ENCODE data around the gene SASS6.
A peak's percentile ranks its signal among the peaks of the same experiment; 100 is the strongest.

Gene SASS6, protein sequence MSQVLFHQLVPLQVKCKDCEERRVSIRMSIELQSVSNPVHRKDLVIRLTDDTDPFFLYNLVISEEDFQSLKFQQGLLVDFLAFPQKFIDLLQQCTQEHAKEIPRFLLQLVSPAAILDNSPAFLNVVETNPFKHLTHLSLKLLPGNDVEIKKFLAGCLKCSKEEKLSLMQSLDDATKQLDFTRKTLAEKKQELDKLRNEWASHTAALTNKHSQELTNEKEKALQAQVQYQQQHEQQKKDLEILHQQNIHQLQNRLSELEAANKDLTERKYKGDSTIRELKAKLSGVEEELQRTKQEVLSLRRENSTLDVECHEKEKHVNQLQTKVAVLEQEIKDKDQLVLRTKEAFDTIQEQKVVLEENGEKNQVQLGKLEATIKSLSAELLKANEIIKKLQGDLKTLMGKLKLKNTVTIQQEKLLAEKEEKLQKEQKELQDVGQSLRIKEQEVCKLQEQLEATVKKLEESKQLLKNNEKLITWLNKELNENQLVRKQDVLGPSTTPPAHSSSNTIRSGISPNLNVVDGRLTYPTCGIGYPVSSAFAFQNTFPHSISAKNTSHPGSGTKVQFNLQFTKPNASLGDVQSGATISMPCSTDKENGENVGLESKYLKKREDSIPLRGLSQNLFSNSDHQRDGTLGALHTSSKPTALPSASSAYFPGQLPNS

DNA sequence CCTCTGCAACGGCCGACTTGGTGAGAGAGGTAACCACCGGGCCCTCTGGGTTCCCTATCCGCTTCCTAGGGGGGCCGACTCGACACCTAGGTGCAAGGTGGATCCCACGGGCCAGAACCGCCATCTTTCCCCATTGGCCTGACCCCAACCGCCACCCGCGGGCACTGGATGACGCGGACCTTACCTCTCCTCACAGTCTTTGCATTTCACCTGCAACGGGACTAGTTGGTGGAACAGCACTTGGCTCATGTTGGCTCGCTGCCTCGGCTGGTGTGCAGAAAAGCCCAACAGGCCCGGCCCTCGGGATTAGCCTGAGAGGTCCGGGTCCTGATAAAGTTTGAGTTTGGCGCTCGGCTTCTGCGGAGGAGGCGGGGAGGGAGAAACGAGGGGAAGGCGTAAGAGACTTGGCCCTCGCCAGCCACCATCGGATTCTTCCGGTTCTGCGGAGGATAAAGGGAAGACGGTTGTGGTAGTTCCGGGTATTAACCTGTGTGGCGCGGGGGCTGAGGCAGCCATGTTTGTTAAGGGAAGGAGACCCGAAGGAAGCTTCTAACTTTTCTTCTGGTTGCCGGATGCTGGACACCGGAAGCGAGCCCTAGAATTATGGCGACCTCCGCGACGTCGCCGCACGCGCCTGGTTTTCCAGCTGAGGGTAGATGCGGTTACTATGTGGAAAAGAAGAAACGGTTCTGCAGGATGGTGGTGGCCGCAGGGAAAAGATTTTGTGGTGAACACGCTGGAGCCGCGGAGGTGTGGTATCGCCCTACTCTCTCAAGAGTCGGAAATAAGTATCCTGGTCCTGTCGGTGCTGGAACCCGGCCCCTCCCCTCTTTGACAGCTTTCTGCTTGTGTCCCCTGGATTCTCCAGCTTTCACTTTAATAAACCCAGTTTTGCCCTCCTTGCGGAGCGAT is at the start of gene SASS6, which contains the start of gene TRMT13:
SASS6 (minus strand) TSS at position 365 of the 912 bp plus-strand sequence; CDS start at position 249, 116 bp downstream.
TRMT13 (plus strand) TSS at position 598 of the 912 bp plus-strand sequence; CDS start at position 604, 6 bp downstream.
- peak; percentile 89 to 91 for DNase-seq

DNA sequence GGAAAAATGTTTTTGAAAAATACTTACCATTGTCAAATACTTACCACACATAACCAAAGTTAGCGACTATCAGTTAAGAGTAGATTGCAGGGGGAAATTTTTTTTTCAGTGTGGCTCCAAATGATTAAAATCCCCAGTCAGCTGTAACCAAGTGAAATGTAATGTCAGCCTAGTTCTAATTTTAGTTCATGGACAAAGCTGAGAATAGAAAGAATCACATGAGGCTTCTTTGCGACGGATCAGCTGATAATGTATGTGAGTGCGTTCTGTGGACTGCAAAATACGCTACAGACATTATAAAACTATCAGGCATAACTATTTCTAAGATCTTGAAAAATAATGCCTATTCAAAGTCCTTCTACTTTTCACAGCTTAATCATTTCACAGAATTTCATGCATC is 45.4 kb upstream of the SASS6 start, which contains the start of gene LRRC39:
LRRC39 (minus strand) TSS at position 166 of the 400 bp plus-strand sequence. CDS start 9,740 bp downstream, outside the sequence.
- no peak for DNase-seq

DNA sequence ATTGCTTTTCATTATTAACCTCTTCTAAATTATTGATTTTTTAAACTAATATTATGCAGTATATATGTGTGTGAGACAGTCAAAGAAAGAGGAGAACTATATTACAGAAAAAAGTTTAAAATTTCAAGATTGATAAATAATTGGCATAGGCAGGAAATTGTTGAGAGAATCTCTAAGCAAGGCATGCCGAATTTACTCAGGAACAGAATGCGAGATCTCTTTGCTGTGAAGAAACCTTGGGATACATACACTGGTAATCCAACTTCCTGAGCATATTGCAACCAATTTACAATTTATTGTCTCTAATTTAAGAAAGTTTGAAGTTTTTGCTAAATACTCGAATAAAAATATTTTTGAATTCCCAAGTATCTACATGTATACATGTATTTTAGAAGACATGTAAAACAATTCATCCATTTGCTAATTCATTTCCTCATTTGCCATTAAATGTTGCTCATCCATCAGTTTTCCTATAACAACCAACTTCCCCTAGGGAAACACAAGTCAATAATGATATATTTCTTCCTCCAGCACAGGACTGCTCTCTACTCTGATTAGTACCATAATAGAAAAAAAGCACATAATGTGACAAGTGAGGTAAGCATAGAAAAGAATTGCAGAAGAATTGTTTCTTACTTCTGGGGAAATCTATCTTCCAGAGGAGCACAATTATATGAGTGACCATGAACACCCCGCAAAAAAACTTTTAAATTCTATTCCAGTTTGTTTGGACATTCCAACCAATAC is 44.7 kb upstream of the SASS6 start:
- DNase-seq = no peak

DNA sequence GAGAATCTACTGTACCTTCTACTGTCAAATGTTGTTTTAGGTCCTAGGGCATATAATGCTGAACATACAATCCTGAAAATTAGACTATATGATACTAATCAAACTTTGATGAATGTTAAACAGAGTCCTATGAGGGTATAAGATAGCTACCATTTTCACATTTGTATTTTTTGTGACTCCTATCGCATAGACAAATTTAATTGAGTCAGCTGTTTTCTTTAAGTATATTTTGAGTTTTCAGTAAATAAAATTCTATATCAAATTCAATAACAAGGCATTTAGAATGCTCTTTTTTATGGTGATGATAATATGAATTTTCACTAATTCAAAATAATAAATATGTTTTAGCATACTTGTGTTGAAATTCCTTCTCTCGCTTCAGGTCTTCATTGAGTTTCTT is 35.3 kb upstream of the SASS6 start:
- no peak for DNase-seq

DNA sequence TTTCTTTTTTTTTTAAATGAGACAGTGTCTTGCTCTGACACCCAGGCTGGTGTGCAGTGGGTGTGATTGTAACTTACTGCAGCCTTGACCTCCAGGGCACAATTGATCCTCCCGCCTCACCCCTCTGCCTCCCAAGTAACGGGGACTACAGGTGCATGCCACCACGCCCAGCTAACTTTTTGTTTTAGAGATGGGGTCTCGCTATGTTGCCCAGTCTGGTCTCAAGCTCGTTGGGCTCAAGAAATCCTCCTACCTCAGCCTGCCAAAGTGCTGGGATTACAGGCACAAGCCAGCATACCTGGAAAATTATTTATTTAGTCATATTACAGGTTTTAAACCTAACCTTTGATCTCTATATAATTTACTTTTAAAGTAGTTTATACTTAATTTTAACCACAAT is 32.0 kb upstream of the SASS6 start:
- DNase-seq = no peak

DNA sequence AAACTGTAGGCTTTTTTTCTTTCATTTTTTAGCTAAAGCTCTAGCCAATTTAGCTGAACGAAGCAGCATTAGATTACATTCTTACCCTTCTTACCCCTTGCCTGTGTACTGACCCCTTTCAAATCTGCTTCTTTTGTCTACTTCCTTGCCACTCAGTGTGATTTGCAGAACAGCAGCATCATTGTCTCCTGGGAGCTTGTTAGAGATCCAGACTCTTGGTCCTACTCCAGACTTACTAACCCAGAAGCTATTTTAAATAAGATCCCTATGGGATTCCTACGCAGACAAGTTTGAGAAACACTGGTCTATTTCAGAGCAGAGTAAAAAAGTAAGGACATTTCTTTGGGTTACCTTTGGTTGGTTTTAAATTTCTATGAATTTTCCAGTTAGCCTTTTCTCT is 31.5 kb upstream of the SASS6 start:
- no peak for DNase-seq

DNA sequence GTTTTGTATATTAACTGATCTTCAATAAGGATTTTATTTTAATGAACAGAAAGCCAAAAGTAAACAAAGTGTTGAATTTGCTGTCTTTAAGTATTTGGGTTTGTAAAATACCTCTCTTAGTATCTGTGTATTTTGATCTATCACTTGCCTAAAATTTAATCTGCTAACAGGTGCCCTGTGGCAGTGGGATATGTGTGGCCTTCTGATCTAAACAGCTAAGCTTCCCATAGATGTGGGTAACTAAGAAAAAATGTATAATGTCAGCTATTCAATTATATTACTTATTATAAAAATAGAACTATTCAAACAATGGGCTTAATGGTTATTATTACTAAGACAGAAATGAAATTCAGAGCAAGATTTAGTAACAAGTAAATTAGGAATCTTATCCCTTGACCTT is 30.2 kb upstream of the SASS6 start:
- no peak for DNase-seq

DNA sequence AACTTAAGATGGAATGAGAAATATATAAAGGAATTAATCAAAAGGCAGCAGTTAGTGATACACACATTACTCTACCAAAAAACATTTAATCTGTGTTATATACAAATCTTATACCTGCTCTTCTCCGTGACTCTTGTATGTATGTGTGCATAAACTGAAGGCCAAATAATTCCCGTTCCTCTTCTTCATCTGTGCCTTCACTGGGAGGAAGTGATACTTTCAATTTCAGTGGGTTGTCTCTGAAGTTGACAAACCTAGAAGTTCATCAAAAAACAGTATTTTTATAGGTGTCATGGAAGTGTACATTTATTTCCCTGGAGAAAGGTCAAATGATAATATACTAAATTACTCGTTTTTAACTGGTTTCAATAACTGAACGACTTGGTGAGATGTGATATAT is 19.5 kb upstream of the SASS6 start:
- no peak for DNase-seq

DNA sequence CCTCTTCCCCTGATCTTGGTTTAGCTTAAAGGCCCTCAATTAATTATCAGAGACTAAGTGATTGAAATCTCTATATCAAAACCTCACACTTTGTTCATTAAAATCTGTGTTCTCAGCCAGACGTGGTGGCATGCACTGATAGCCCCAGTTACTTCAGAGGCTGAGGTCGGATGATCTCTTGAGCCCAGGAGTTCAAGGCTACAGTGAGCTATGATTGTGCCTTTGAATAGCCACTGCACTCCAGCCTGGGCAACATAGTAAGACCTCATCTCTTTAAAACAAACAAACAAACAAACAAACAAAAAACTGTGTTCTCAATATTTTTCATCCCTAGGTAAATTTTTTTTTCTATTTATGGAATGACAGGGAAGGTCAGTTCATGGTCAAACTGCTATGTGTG is 18.9 kb upstream of the SASS6 start:
- no peak for DNase-seq

DNA sequence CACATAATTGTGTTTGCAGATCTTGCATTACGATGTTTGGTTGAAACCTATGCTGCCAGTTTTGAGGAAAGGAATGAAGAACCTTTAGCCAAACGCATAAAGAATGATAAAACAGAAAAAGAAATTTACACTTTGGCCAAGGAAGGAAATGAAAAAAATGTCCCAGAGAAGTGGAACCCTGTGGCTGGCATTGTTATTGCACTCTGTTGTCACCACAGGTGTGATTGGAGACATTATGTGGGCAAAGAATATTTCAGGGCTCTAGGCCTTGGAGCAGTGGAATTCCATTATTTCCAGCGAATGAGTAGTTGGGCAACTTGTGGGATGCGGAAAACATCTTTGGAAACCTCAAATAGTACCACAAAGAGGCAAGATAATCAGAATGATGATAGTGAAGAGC is 15.1 kb upstream of the SASS6 start:
- no peak for DNase-seq

DNA sequence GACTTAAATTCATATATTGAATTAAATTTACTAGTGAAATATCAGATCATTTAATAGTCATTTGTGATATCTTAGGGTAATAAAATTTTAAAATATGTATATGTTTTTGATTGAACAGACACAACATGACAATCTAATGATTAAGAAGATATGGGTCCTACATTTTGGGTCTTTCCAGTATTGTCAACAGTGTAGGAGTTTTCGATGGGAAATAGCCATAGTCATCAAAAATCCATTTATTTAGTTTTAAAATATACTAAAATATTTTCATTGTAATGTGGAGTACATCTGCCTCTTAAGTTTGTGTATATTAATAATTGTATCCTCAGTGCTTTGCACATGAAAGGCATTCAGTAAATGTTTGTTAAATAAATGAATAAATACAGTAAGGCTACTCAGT is 14.2 kb upstream of the SASS6 start:
- no peak for DNase-seq

DNA sequence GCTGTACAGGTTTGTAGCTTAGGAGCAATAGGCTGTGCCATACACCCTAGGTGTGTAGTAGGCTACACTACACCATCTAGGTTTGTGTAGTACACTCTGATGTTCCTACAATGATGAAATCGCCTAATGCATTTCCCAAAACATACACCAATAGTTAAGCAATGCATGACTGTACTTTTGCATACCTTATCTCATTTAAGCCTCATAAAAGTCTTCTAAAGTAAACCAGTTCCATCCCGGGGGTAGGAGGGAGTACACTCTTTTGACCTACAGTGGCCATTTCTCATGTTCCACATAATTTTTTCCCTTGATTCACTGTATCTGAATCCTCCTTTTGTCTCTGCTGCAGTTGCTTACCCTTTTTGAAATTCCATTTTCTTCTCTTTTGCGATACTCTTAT is 12.4 kb upstream of the SASS6 start:
- no peak for DNase-seq

DNA sequence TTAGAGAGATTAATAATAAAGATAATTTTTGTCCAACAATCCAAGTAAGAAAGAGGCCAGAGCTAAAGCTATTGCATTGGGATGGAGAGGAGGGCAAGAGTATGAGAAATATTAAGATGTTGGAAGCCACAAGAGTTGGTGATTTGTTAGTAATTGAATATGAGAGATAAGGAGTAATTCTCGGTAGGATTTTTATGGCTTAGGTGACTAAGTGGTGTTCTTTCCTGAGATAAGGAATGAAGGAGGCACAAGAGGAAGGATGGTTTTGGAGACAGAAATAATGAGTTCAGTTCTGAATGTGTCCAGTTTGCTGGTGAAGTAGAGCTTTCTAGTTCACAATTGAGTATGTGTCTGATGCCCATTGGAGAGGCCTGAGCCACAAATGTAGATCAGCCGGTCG is 9.6 kb upstream of the SASS6 start:
- no peak for DNase-seq

DNA sequence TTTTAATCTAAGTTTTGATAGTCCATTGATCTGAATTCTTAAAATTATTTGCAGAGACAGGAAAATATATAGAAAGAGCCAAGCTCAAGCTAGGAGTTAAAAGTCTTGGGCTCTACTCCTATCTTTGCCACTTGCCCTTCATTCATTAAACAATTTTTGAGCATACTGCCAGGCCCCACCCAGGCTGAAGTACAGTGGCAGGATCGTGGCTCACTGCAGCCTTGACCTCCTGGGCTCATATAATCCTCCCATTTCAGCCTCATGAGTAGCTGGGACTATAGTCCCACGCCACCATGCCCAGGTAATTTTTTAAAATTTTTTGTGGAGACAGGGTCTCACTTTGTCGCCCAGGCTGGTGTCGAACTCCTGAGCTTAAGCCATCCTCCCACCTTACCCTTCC is 8.5 kb upstream of the SASS6 start:
- DNase-seq = no peak

DNA sequence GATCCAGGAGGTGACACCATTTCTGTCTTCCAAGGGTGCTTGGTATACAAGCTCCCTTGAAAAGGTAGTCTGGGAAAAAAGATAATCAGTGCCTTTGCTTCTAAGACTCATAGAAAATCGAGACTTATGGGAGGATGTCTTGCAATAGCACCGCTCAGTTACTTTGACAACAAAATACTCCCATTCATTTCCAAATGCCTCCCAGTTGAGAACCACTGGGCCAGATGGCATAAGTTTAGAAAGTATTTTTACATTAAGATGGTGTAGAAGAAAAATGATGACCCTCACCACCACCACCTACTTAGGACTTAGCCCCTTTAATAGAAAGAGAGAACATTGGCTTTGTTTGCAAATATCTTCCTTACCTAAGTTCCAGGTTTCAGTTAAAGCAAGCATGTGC is 4.9 kb upstream of the SASS6 start:
- DNase-seq = no peak

DNA sequence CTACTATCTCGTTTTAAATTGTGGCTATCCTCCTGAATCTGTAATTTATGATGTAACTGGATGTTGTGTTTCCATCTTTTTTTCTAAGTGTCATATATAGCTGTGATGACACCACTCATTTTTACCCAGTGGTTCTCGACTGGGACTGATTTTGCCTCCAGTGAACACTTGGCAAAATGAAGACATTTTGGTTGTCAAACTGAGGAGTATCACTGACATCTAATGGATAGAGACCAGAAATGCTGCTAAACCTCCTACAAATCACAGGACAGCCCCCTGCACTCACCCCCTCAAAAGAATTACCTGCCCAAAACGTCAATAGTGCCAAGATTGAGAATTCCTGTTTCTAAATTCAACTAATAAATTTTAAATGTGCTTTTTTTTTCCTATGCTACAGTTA is 2.1 kb upstream of the SASS6 start:
- no peak for DNase-seq

DNA sequence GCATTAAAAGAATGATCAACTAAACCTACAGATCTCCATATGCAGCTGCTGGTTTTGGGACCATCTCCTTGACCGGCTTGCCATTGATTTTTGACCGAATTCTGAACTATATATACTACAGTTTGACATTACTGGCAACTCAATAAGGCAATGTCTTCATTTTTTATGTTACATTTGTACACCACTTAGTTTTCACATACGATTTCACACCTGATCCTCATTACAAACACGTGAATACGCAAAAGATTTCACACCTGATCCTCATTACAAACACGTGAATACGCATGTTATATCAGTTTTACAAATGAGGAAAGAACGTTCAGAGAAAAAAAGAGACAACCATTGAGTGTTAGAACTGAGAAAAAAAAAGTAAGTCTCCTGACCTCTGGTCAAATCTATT is 1.1 kb downstream of the SASS6 start:
- DNase-seq = no peak

DNA sequence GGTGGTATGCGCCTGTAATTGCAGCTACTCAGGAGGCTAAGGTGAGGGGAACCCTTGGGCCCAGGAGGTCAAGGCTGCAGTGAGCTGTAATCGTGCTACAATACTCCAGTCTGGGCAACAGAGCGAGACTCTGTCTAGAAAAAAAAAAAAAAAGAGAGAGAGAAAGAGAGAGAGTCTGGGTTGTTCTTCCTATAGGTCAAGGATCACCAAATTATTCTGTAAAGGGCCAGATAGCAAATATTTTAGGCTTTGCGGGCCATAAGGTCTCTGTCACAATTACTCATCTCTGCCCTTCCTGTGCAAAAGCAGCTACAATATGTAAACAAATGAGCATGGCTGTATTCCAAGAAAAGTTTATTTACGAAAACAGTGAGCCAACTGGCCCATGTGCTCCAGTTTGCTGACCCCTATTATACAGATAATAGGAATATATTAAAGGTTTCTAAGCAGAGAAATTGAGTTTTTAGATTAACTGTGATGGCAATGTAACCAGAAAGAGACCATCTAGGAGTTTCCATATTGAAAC is 2.1 kb downstream of the SASS6 start:
- DNase-seq = no peak

DNA sequence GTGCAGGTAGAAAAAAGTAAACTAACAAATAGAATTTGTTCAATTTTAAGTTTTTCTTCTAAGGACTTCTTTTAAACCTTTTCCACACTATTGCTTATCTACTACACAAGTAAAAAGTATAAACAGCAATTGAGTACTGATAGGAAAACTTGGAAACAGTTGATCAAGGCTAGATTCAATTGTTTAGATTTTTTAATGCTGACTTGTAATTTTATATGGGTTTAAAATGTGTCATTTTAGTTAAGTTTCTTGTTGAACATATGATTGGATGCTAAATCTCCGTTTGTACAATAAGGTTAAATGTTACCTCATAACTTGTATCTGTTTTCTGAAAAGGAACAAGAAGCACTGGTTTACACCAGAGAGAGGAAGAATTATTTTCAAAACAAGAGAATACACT is 5.5 kb downstream of the SASS6 start:
- no peak for DNase-seq

DNA sequence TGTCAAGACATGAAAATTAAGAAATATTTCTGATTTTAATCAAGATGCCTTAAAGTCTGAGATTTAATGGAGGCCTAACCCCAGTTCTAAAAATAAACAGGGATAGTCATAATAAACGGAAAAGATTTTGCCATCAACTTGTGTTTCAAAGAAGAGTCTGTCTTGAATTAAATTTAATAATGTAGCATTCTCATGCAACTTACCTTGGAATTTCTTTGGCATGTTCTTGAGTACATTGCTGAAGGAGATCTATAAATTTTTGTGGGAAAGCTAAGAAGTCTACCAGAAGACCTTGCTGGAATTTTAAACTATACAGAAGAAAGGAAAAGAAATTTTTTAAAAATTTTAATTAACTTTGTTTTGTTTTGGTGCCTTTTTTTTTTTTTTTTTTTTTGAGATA is 10.6 kb downstream of the SASS6 start:
- DNase-seq = no peak

DNA sequence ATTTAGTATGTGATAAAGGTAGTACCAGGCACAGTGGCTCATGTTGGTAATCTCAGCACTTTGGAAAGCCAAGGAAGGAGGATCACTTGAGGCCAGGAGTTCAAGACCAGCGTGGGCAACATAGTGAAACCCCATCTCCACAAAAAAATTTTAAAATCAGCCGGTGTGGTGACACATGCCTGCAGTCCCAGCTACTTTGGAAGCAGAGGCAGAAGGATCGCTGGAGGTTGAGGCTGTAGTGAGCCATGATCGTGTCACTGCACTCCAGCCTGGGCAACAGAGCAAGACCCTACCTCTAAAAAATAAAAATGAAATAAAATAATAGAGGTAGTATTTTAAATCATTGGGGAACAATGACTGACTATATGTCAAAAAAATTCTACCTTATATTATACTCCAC is 17.2 kb downstream of the SASS6 start:
- DNase-seq = no peak

DNA sequence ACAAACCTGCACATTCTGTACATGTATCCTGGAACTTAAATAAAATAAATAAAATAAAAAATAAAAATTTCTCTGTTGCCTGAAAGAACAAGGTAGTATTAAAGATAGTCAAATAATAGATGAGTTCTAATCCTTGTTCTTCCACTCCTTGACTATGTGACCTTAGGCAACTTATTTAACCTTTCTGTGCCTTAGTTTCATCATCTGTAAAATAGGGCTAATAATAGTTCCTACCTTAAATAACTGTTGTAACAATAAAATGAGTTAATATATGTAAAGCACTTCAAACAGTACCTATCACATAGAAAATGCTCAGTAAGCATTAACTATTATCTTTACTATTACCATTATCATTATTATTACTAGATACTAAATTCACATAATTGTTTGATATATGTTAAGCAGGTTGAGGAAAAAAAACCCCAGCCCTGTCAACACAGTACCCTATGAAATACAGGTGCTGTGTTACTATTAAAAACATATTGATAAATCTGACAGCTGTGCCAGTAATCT is 23.1 kb downstream of the SASS6 start:
- DNase-seq = no peak
